Duodenal mucosa (tissue), 2 donors: Measurements from ENCODE around the gene PTPRN2.

Experiments used
- H3K27ac ChIP-seq: one replicate; pipeline ENCODE4 v1.7.0; 2013; ENCODE audit warnings: low read depth, low read length
- H3K27me3 ChIP-seq, 2 donors: one replicate each; pipeline ENCODE4 v1.7.0; 2013; ENCODE audit warnings: low read length in 2 of 2, control low read depth in 1 of 2; ENCODE audit not compliant: insufficient read depth in 2 of 2, control insufficient read depth in 1 of 2
- H3K36me3 ChIP-seq, 2 donors: one replicate each; pipeline ENCODE4 v1.7.0; 2013; ENCODE audit warnings: low read length in 2 of 2, control low read depth in 1 of 2; ENCODE audit not compliant: insufficient read depth in 2 of 2, control insufficient read depth in 1 of 2
- H3K4me1 ChIP-seq, 2 donors: one replicate each; pipeline ENCODE4 v1.7.0; 2013; ENCODE audit warnings: low read length in 2 of 2, control low read depth in 1 of 2; ENCODE audit not compliant: insufficient read depth in 2 of 2, control insufficient read depth in 1 of 2
- H3K4me3 ChIP-seq, 2 donors: one replicate each; pipeline ENCODE4 v1.7.0; 2013; ENCODE audit warnings: low read length in 2 of 2, low read depth in 1 of 2
- H3K9ac ChIP-seq, 2 donors: one replicate each; pipeline ENCODE4 v1.7.0; 2013; ENCODE audit warnings: low read length in 2 of 2, low read depth in 1 of 2
- H3K9me3 ChIP-seq, 2 donors: one replicate each; pipeline ENCODE4 v1.7.0; 2013; ENCODE audit warnings: low read length in 2 of 2, control low read depth in 1 of 2; ENCODE audit not compliant: control insufficient read depth in 1 of 2

The PTPRN2 gene

GRCh38 chr7:158084555-158084954, 503.1 kb downstream of the PTPRN2 start:
- no peak overlapping the region for H3K4me3 ChIP-seq
- H3K36me3 ChIP-seq = no peaks in the 10 kb centered on the region
- no peaks in the 10 kb centered on the region for H3K4me1 ChIP-seq
- H3K9ac ChIP-seq = no peak overlapping the region
- no peak overlapping the region for H3K27ac ChIP-seq
- H3K27me3 ChIP-seq = no peaks in the 10 kb centered on the region
- H3K9me3 ChIP-seq = no peaks in the 10 kb centered on the region

DNA sequence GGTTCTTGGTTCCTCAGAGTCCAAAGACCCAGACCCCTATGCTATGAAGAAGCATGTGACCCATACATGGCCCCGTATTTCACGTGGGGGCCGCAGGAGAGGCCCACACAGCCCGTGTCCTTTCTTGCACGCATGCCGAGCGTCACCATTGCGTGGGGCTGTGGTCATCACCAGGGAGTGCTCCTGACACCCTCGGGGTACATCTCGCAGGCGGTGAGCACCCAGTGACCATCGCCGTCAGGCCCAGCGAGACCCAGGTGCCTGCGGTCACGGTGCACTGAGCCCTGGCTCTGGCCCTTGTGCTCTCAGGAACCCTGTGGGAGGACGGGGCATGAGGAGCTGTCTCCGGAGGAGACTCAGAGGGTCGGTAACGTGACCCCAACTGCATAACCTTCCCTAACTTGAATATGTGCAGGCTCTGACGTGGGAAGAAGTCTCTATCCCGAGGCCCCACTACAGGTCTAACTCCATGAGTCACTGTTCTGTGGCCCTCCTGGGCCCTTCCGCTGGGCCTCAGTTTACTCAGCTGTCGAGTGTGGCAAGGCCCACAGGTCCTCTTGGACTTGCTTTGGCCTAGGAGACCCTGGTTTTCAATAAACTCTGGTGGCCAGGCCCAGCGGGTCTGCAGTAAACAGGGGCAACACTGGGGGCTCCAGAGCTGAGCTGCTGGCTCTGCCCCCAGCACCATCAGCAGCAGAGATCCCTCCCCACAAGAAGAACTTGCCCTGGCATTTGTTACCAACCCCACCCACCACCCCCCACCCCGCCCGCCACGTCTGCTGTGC, 503.9 kb downstream of the PTPRN2 start:
- Histone ChIP-seq H3K27ac (no peak overlapping the region), H3K36me3 (no peaks in the 10 kb centered on the region), H3K9ac (no peak overlapping the region), H3K9me3 (no peaks in the 10 kb centered on the region), H3K27me3 (no peaks in the 10 kb centered on the region), H3K4me3 (no peak overlapping the region), H3K4me1 (no peaks in the 10 kb centered on the region)

DNA sequence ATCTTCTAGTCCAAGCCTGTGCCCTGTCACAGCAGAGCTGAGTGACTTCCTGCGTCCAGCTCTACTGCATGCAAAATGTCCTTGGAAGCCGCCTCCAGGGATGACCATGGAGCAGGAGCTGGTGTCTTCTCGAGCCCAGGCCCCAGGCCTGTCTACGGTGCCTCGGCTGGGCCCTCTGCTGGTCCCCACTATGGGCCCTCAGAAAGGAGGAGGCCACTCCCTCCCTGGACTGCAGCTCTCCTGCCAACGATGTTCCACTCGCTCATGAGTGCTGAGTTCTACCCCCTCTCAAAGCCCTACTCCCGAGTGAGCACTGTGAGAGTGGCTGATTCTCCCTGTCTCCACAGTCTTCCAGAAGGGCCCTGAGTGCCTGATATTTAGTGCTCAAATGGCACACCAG, 504.9 kb downstream of the PTPRN2 start:
- Histone ChIP-seq H3K4me1 (no peaks in the 10 kb centered on the region), H3K27ac (no peak overlapping the region), H3K27me3 (no peaks in the 10 kb centered on the region), H3K4me3 (no peak overlapping the region), H3K9me3 (no peaks in the 10 kb centered on the region), H3K9ac (no peak overlapping the region), H3K36me3 (no peaks in the 10 kb centered on the region)

DNA sequence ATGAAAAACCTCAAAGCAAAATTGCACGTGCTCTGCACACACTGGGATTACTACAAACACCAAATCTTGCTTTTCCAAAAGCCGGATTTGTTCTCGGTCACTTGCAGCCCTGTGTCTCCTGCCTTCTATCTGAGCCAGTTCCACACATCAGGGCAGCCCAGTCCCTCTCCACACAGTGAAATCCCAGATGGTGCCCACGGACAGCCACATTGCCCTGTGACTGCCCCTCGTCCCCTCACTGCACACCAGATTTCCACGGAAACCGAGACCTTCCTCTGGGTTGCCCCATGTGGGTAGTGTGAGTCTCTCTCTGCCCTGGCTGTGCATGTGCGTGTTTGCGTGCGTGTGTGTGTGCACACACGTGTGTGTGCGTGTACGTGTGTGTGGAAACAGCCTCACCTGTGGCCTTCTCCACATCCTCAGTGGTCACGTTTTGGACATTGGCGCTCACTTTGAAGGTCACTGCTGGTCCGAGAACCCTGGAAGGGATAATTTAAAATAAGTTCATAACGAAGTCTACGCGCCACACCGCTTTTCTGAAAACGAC, 506.7 kb downstream of the PTPRN2 start:
- Histone ChIP-seq H3K36me3 (no peaks in the 10 kb centered on the region), H3K27me3 (no peaks in the 10 kb centered on the region), H3K9me3 (no peaks in the 10 kb centered on the region), H3K4me3 (no peak overlapping the region), H3K9ac (no peak overlapping the region), H3K27ac (no peak overlapping the region), H3K4me1 (no peaks in the 10 kb centered on the region)

GRCh38 chr7:158077934-158078910, 509.4 kb downstream of the PTPRN2 start:
- Histone ChIP-seq H3K4me1 (no peaks in the 10 kb centered on the region), H3K9me3 (no peaks in the 10 kb centered on the region), H3K27me3 (no peaks in the 10 kb centered on the region), H3K9ac (no peak overlapping the region), H3K4me3 (no peak overlapping the region), H3K27ac (no peak overlapping the region), H3K36me3 (no peaks in the 10 kb centered on the region)

DNA sequence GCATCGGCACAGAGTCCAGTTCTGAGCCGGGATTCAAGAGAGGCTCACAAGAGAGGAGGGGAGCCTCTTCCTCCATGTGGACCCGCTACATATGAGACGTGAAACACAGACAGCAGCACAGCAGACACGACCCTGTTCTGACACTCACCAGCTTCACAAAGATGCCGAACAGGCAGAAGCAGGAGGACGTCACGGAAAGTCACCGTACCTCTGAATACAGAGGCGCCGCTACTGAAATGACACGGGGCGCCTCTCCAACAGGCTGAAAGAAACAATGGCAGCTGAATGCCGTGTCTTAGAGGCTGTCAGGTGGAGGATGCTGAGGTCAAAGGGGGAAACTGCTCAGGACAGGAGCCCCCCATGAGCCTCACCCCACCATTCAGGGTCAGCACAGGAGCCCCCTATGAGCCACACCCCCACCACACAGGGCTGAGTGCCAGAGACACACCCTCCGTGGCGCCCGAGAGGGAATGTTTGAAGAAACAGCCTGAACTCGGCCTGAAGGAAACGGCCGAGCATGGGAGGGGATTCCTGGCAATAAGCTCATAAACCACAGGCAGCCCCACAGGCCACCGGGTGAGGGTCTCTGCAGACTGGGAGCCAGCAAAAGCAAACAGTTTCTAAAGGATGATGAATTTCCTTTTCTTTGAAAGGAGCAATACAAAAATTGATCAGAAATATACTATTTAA, 510.3 kb downstream of the PTPRN2 start:
- Histone ChIP-seq H3K27me3 (no peaks in the 10 kb centered on the region), H3K4me3 (no peak overlapping the region), H3K36me3 (no peaks in the 10 kb centered on the region), H3K4me1 (no peaks in the 10 kb centered on the region), H3K27ac (no peak overlapping the region), H3K9me3 (no peaks in the 10 kb centered on the region), H3K9ac (no peak overlapping the region)

GRCh38 chr7:158076656-158077055, 511.0 kb downstream of the PTPRN2 start:
- Histone ChIP-seq H3K9me3 (no peaks in the 10 kb centered on the region), H3K27ac (no peak overlapping the region), H3K27me3 (no peaks in the 10 kb centered on the region), H3K4me3 (no peak overlapping the region), H3K9ac (no peak overlapping the region), H3K36me3 (no peaks in the 10 kb centered on the region), H3K4me1 (no peaks in the 10 kb centered on the region)

GRCh38 chr7:158076215-158076614, 511.4 kb downstream of the PTPRN2 start:
- Histone ChIP-seq H3K4me3 (no peak overlapping the region), H3K9ac (no peak overlapping the region), H3K36me3 (no peaks in the 10 kb centered on the region), H3K27me3 (no peaks in the 10 kb centered on the region), H3K4me1 (no peaks in the 10 kb centered on the region), H3K27ac (no peak overlapping the region), H3K9me3 (no peaks in the 10 kb centered on the region)

DNA sequence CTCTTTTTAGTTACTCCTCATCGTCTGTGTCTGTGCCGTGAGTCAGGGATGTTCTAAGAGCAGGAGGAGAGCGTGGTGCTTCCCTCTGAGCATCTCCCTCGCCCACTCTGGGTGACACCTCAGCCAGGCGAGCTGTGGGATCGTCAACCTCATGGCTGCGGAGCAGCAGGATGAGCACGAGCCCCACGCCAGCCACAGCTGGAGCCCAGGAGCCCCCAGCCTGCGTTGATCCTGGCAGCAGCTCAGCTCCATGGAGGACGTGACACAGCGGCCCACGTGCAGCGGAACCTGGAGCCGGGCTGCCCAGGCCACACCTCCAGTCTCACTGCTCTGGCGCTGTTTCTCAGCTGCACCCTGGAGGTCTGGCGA, 512.0 kb downstream of the PTPRN2 start:
- H3K36me3 ChIP-seq = no peaks in the 10 kb centered on the region
- H3K9me3 ChIP-seq = no peaks in the 10 kb centered on the region
- H3K9ac ChIP-seq = no peak overlapping the region
- no peaks in the 10 kb centered on the region for H3K27me3 ChIP-seq
- no peak overlapping the region for H3K27ac ChIP-seq
- H3K4me3 ChIP-seq = no peak overlapping the region
- H3K4me1 ChIP-seq = no peaks in the 10 kb centered on the region
